ENCODE data around the gene GPX4. TPM values are rescaled to one million over a fixed set of nuclear protein-coding genes. Genes with fewer than 3 reads are reported as not detected.

Gene GPX4
- total and polyA plus RNA-seq, 2 donors (not counting 3 experiments of a cell fraction or from before 2014, with no cell fraction given): 469 to 1,136 TPM

DNA sequence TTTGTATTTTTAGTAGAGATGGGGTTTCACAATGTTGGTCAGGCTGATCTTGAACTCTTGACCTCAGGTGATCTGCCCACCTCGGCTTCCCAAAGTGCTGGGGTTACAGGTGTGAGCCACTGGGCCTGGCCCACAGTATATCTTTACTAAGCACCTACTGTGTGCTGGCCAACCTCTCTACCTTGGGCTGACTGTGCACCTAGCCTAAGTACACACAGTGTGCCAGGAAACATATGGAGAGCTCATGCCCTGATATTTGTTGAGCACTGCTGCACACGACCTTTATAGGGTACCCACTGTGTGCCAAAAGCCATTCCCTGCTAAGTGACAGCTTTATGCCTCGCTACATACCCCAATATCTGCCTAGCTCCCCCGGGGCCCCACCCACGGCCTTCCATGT, 43.1 kb upstream of the GPX4 start:
- no peak for FAIRE-seq
- Histone ChIP-seq H3K4me2 (ENCODE audit: insufficient read depth, low read length) (no peak overlapping the region), H3K79me2 (ENCODE audit: control insufficient read depth, insufficient read depth, low read length) (no peaks in the 10 kb centered on the region), H3K9me1 (replicated peaks; ENCODE audit: control insufficient read depth, extremely low read depth, insufficient read depth, low read length) (no peaks in the 10 kb centered on the region), H4K20me1 (replicated peaks; ENCODE audit: control insufficient read depth, extremely low read depth, insufficient read depth, low read length) (no peaks in the 10 kb centered on the region), H3K9me3 (replicated peaks; ENCODE audit: control insufficient read depth, insufficient read depth, low read length) (no peaks in the 10 kb centered on the region), H3K4me3 (replicated peaks in 1 of 3; ENCODE audit: insufficient read depth in 1 of 3, low read depth in 1 of 3, low read length in 3 of 3) (no peak overlapping the region), H3K4me1 (ENCODE audit: control insufficient read depth, extremely low read depth, insufficient read depth, low read length) (peaks cover 7% of the 10 kb centered on the region), H3K36me3 (ENCODE audit: control insufficient read depth in 2 of 2, extremely low read depth in 1 of 2, insufficient read depth in 2 of 2, low read length in 2 of 2) (no peaks in the 10 kb centered on the region), H3K9ac (replicated peaks; ENCODE audit: extremely low read depth, insufficient read depth, low read length) (no peak overlapping the region), H3K27ac (ENCODE audit: insufficient read depth, low read depth, low read length) (no peak overlapping the region), H3K27me3 (ENCODE audit: control insufficient read depth in 2 of 2, insufficient read depth in 2 of 2, low read length in 2 of 2) (no peaks in the 10 kb centered on the region), H2AFZ (ENCODE audit: low read depth, low read length) (no peak overlapping the region)
- DNase-seq (ENCODE audit: low read depth, low spot score): no peak
- BruUV-seq (replicated peaks): no TSS peak
- intact Hi-C loops (cut with micrococcal nuclease) (no loop called here), dilution Hi-C loops (cut with MboI; ENCODE audit: extremely low pct_ligation_motif_present, low sequenced_read_pairs) (no loop called here)
- POLR2A ChIA-PET: no interaction called here
- CTCF ChIA-PET: interaction anchor here (0.6 to 0.7 kb wide), 2 partner anchors 17 to 172 kb away, joined by 3 read pairs; no protein-coding TSS in a partner anchor
- TF ChIP-seq MYC (IDR thresholded peaks at IDR 0.05; ENCODE audit: low read depth, low read length): no peak
- TF ChIP-seq, protein P1, sequence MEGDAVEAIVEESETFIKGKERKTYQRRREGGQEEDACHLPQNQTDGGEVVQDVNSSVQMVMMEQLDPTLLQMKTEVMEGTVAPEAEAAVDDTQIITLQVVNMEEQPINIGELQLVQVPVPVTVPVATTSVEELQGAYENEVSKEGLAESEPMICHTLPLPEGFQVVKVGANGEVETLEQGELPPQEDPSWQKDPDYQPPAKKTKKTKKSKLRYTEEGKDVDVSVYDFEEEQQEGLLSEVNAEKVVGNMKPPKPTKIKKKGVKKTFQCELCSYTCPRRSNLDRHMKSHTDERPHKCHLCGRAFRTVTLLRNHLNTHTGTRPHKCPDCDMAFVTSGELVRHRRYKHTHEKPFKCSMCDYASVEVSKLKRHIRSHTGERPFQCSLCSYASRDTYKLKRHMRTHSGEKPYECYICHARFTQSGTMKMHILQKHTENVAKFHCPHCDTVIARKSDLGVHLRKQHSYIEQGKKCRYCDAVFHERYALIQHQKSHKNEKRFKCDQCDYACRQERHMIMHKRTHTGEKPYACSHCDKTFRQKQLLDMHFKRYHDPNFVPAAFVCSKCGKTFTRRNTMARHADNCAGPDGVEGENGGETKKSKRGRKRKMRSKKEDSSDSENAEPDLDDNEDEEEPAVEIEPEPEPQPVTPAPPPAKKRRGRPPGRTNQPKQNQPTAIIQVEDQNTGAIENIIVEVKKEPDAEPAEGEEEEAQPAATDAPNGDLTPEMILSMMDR (IDR thresholded peaks at IDR 0.05; ENCODE audit: extremely low read depth in 1 of 2, insufficient read depth in 1 of 2, low read depth in 1 of 2, low read length in 2 of 2): no peak
- no peak for TF ChIP-seq POLR2AphosphoS5 (IDR thresholded peaks at IDR 0.05; ENCODE audit: insufficient read depth, low read depth, low read length)
- no peak for TF ChIP-seq GATA2 (IDR thresholded peaks at IDR 0.05; ENCODE audit: insufficient read depth, insufficient read length, low read depth, low read length)
- TF ChIP-seq EZH2 (IDR thresholded peaks at IDR 0.05; ENCODE audit: borderline replicate concordance, low read depth, low read length, severe bottlenecking): no peak
- TF ChIP-seq, protein P2, sequence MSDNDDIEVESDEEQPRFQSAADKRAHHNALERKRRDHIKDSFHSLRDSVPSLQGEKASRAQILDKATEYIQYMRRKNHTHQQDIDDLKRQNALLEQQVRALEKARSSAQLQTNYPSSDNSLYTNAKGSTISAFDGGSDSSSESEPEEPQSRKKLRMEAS (IDR thresholded peaks at IDR 0.05; ENCODE audit: insufficient read depth, insufficient read length): no peak

Measured in endothelial cell of umbilical vein (primary cell).